ENCODE measurements around the gene PTGER1. TPM values are rescaled to one million over a fixed set of nuclear protein-coding genes. Genes with fewer than 3 reads are reported as not detected.
A peak's percentile ranks its signal among the peaks of the same experiment; 100 is the strongest.

PTGER1 gene
- total and polyA plus RNA-seq, 9 of the 15 experiments (the other 6 are each of a cell fraction or from before 2014, with no cell fraction given), result 0.06 to 0.36 (median 0.31) TPM; not detected in 5

- TF ChIP-seq ZNF785 (CRISPR knock-in tag; IDR thresholded peaks at IDR 0.05) (no peak), HMGN3 (IDR thresholded peaks at IDR 0.05; ENCODE audit: borderline replicate concordance, extremely low read depth, insufficient read length, low read depth, low read length) (no peak), POLR3G (IDR thresholded peaks at IDR 0.05; ENCODE audit: extremely low read depth, insufficient read length, insufficient replicate concordance) (no peak), ZBTB7A (IDR thresholded peaks at IDR 0.05; ENCODE audit: borderline replicate concordance, control insufficient read depth, low read depth, low read length) (0 out of 2 replicates have a peak, but pooled peaks have one; percentile 38), PREB (CRISPR knock-in tag; IDR thresholded peaks at IDR 0.05) (no peak), ZNF695 (CRISPR knock-in tag; IDR thresholded peaks at IDR 0.05) (no peak), TFAM (CRISPR knock-in tag; conservative IDR thresholded peaks at IDR 0.05) (no peak), RCOR1 (IDR thresholded peaks at IDR 0.05; ENCODE audit: borderline replicate concordance in 1 of 2, low read depth in 2 of 2, low read length in 2 of 2) (no peak), TCF7 (IDR thresholded peaks at IDR 0.05; ENCODE audit: borderline replicate concordance) (no peak), PCBP1 (IDR thresholded peaks at IDR 0.05; ENCODE audit: low read depth, low read length, poor library complexity, severe bottlenecking) (peak; percentile 34)
Measured at GRCh38 chr19:14478113-14478545, 3.0 kb upstream of the PTGER1 start (continued).
